H9 (cell line): Measurements from ENCODE around the gene RALY. TPM values are rescaled to one million over a fixed set of nuclear protein-coding genes. Genes with fewer than 3 reads are reported as not detected.

Experiments
- DNase-seq: peaks from one replicate; pipeline ENCODE4 v3.0.0-alpha.2; 2017
- H2AFZ ChIP-seq: one replicate; pipeline ENCODE4 v1.6.1; 2013; ENCODE audit warnings: mild to moderate bottlenecking, low read length, control low read depth, moderate library complexity
- H2AK5ac ChIP-seq: 2 replicates; pipeline ENCODE4 v1.6.1; 2013; ENCODE audit warnings: low read length, control low read depth, mixed read lengths; ENCODE audit not compliant: insufficient read length
- H2BK120ac ChIP-seq: one replicate; pipeline ENCODE4 v1.6.1; 2013; ENCODE audit warnings: low read depth, mild to moderate bottlenecking, low read length, control low read depth, inconsistent platforms; ENCODE audit not compliant: poor library complexity, severe bottlenecking
- H2BK12ac ChIP-seq: 2 replicates; pipeline ENCODE4 v1.6.1; 2013; ENCODE audit warnings: low read length, control low read depth, mixed read lengths, low read depth; ENCODE audit not compliant: insufficient read length
- H2BK15ac ChIP-seq: 2 replicates; pipeline ENCODE4 v1.6.1; 2013; ENCODE audit warnings: low read depth, low read length, control low read depth
- H2BK20ac ChIP-seq: one replicate; pipeline ENCODE4 v1.6.1; 2013; ENCODE audit warnings: low read depth, mild to moderate bottlenecking, low read length, control low read depth, inconsistent platforms; ENCODE audit not compliant: poor library complexity, severe bottlenecking
- H2BK5ac ChIP-seq: 2 replicates; pipeline ENCODE4 v1.6.1; 2013; ENCODE audit warnings: low read length, control low read depth, mixed read lengths; ENCODE audit not compliant: insufficient read length
- H3K14ac ChIP-seq: 2 replicates; pipeline ENCODE4 v1.6.1; 2013; ENCODE audit warnings: low read length, control low read depth; ENCODE audit not compliant: insufficient read depth
- H3K18ac ChIP-seq: 2 replicates; pipeline ENCODE4 v1.6.1; 2013; ENCODE audit warnings: low read depth, mild to moderate bottlenecking, mixed read lengths, low read length, control low read depth; ENCODE audit not compliant: insufficient read length
- H3K23ac ChIP-seq: 2 replicates; pipeline ENCODE4 v1.6.1; 2013; ENCODE audit warnings: low read length, control low read depth, mixed read lengths, low read depth; ENCODE audit not compliant: insufficient read length
- H3K23me2 ChIP-seq: 2 replicates; pipeline ENCODE4 v1.6.1; 2013; ENCODE audit warnings: low read depth, mild to moderate bottlenecking, mixed read lengths, low read length, control low read depth; ENCODE audit not compliant: insufficient read length, poor library complexity, severe bottlenecking
- H3K27ac ChIP-seq: 2 replicates; pipeline ENCODE4 v1.5.1; 2013; ENCODE audit warnings: low read length, control low read depth, mixed read lengths, low read depth; ENCODE audit not compliant: insufficient read length
- H3K27me3 ChIP-seq: 2 replicates; pipeline ENCODE4 v1.6.1; 2013; ENCODE audit warnings: low read length, control low read depth, inconsistent platforms; ENCODE audit not compliant: insufficient read depth
- H3K4ac ChIP-seq: 2 replicates; pipeline ENCODE4 v1.6.1; 2013; ENCODE audit warnings: low read depth, mild to moderate bottlenecking, control low read depth, inconsistent platforms, low read length, moderate library complexity
- H3K4me1 ChIP-seq: 2 replicates; pipeline ENCODE4 v1.6.1; 2013; ENCODE audit warnings: low read length, control low read depth, inconsistent platforms; ENCODE audit not compliant: insufficient read depth
- H3K4me2 ChIP-seq: 2 replicates; pipeline ENCODE4 v1.6.1; 2013; ENCODE audit warnings: low read length, control low read depth, mixed read lengths; ENCODE audit not compliant: insufficient read length, insufficient read depth
- H3K56ac ChIP-seq: 2 replicates; pipeline ENCODE4 v1.6.1; 2013; ENCODE audit warnings: low read depth, mild to moderate bottlenecking, mixed read lengths, low read length, control low read depth; ENCODE audit not compliant: insufficient read length
- H3K79me1 ChIP-seq: 2 replicates; pipeline ENCODE4 v1.6.1; 2013; ENCODE audit warnings: low read depth, mild to moderate bottlenecking, moderate library complexity, low read length, control low read depth, inconsistent platforms; ENCODE audit not compliant: insufficient read depth, poor library complexity, severe bottlenecking
- H3K79me2 ChIP-seq: 2 replicates; pipeline ENCODE4 v1.6.1; 2013; ENCODE audit warnings: low read length, control low read depth, inconsistent platforms; ENCODE audit not compliant: insufficient read depth
- H3K9ac ChIP-seq: 2 replicates; pipeline ENCODE4 v1.6.1; 2013; ENCODE audit warnings: low read length, control low read depth, mixed read lengths; ENCODE audit not compliant: insufficient read length; ENCODE audit errors: extremely low read depth
- H3K9me3 ChIP-seq: one replicate; pipeline ENCODE4 v1.6.1; 2013; ENCODE audit warnings: low read depth, low read length, inconsistent platforms; ENCODE audit not compliant: control insufficient read depth
- H3T11ph ChIP-seq: one replicate; pipeline ENCODE4 v1.6.1; 2013; ENCODE audit warnings: mild to moderate bottlenecking, low read length, control low read depth, inconsistent platforms
- H4K20me1 ChIP-seq: one replicate; pipeline ENCODE4 v1.6.1; 2013; ENCODE audit not compliant: control insufficient read depth, insufficient read length, insufficient read depth
- H4K5ac ChIP-seq: 2 replicates; pipeline ENCODE4 v1.6.1; 2013; ENCODE audit warnings: low read depth, mild to moderate bottlenecking, mixed read lengths, low read length, control low read depth; ENCODE audit not compliant: insufficient read length
- H4K8ac ChIP-seq: replicated peaks from 2 replicates; pipeline ENCODE4 v1.6.1; 2013; ENCODE audit warnings: low read length, control low read depth, mixed read lengths, low read depth; ENCODE audit not compliant: insufficient read length
- H4K91ac ChIP-seq: 2 replicates; pipeline ENCODE4 v1.6.1; 2013; ENCODE audit warnings: low read depth, mild to moderate bottlenecking, moderate library complexity, mixed read lengths, low read length, control low read depth; ENCODE audit not compliant: insufficient read length
- H3K27ac Mint-ChIP-seq, 3 experiments: 2 replicates in 2 of 3; 3 replicates in 1 of 3; pipeline ENCODE4 v1.8.0; 2020 to 2021; ENCODE audit warnings: mixed read lengths in 3 of 3, mild to moderate bottlenecking in 1 of 3, moderate library complexity in 1 of 3
- H3K27me3 Mint-ChIP-seq: 2 replicates; pipeline ENCODE4 v1.8.0; 2021; ENCODE audit warnings: low read depth, mild to moderate bottlenecking, moderate library complexity, mixed read lengths
- H3K36me3 Mint-ChIP-seq, 3 experiments: 2 replicates in 2 of 3; 3 replicates in 1 of 3; pipeline ENCODE4 v1.8.0; 2020 to 2021; ENCODE audit warnings: low read depth in 3 of 3, mixed read lengths in 3 of 3; ENCODE audit not compliant: insufficient read depth in 1 of 3
- H3K4me1 Mint-ChIP-seq, 2 experiments: 2 replicates each; pipeline ENCODE4 v1.8.0; 2020; ENCODE audit warnings: mixed read lengths in 2 of 2
- H3K4me3 Mint-ChIP-seq, 2 experiments: 2 replicates in 1 of 2; 3 replicates in 1 of 2; pipeline ENCODE4 v1.8.0; 2020 to 2021; ENCODE audit warnings: mild to moderate bottlenecking in 2 of 2, mixed read lengths in 2 of 2, moderate library complexity in 1 of 2
- H3K9me3 Mint-ChIP-seq, 2 experiments: 2 replicates in 1 of 2; 3 replicates in 1 of 2; pipeline ENCODE4 v1.8.0; 2020; ENCODE audit warnings: mild to moderate bottlenecking in 2 of 2, mixed read lengths in 2 of 2, moderate library complexity in 1 of 2
- CTCF ChIP-seq: fragments of 200-600 bp; sonication (generic); conservative IDR thresholded peaks from 3 replicates; pipeline ENCODE4 v1.8.0; 2021; ENCODE audit warnings: antibody characterized with exemption, mild to moderate bottlenecking
- WGBS: extraction: QIAGEN DNeasy Blood & Tissue Kit; methylation state at CpG from one replicate; pipeline ENCODE4 v1.1.7; 2013; ENCODE audit warnings: missing lambda C conversion rate, low lambda C conversion rate, mixed read lengths; ENCODE audit not compliant: insufficient read length; ENCODE audit errors: extremely low coverage; 5-methylcytosine and 5-hydroxymethylcytosine counted together
- total RNA-seq: library from RNA; stranded (reverse); gene quantifications from 2 replicates; pipeline ENCODE4 v1.2.1, GENCODE V29; 2021

RALY gene
- total RNA-seq, 1 experiment from 2014 or later, result 199 TPM

DNA sequence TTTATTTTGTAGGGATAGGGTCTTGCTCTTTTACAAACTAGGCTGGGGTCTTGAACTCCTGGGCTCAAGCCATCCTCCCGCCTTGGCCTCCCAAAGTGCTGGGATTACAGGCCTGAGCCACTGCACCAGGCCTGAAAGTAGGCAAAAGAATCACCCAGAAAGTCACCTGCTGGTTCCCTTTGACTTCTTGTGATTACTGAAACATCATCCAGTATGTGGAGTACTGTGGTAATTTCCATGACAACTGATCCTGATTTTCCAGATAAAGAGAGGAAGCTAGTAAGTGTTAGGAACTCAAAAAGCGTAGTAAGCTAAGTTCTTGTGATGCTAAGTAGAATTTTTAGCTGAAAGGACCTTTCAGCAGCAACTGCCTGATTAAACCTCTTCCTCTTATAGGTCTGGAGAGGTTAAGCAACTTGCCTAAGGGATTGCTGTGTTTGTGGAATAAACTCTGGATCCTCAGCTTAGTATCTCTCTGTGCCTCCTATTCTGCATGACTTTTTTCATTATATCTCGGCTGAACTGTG lies 16.8 kb downstream of the RALY start:
- H3K23ac ChIP-seq, result no peak overlapping the region
- H3K36me3 Mint-ChIP-seq, result peaks cover 1 to 7% (median 4%) of the 10 kb centered on the region in 3 experiments; a peak in 4 of 7 replicates
- no peak overlapping the region for H2AK5ac ChIP-seq
- peak overlapping the region; percentile 49 to 97 (median 94); a peak in 6 of 7 replicates for H3K27ac Mint-ChIP-seq
- H2BK20ac ChIP-seq, result no peak overlapping the region
- peaks cover 19% of the 10 kb centered on the region; the same call in 1 of the 2 replicates for H3K79me2 ChIP-seq
- no peak overlapping the region for H3K9ac ChIP-seq
- no peak overlapping the region for H3K14ac ChIP-seq
- H3K18ac ChIP-seq, result no peak overlapping the region
- H3K27me3 ChIP-seq, result no peaks in the 10 kb centered on the region
- no peak overlapping the region for H2AFZ ChIP-seq
- H3K4me3 Mint-ChIP-seq, result peak overlapping the region; percentile 21 to 49; a peak in 4 of 5 replicates
- H3K4ac ChIP-seq, result no peak overlapping the region
- H3K4me1 ChIP-seq, result peaks cover 7% of the 10 kb centered on the region; the same call in 1 of the 2 replicates
- peak overlapping the region; percentile 28 for H3K4me2 ChIP-seq
- H3T11ph ChIP-seq, result no peak overlapping the region
- no peak overlapping the region for H4K5ac ChIP-seq
- no peaks in the 10 kb centered on the region for H3K9me3 Mint-ChIP-seq
- no peak for TF ChIP-seq CTCF
- H3K4me1 Mint-ChIP-seq, result peaks cover 68 to 75% of the 10 kb centered on the region in 2 experiments
- peak; percentile 51 for DNase-seq
- H3K23me2 ChIP-seq, result no peaks in the 10 kb centered on the region
- H2BK12ac ChIP-seq, result no peak overlapping the region
- no peak overlapping the region for H4K91ac ChIP-seq
- H2BK5ac ChIP-seq, result no peak overlapping the region
- no peaks in the 10 kb centered on the region for H4K20me1 ChIP-seq
- H2BK15ac ChIP-seq, result no peak overlapping the region
- no peak overlapping the region for H4K8ac ChIP-seq
- peak overlapping the region; percentile 35 for H3K27ac ChIP-seq
- H3K79me1 ChIP-seq, result no peaks in the 10 kb centered on the region
- no CpG with 5 or more reads among the region's 3 CpGs for whole genome bisulfite sequencing
- no peaks in the 10 kb centered on the region for H3K9me3 ChIP-seq
- H2BK120ac ChIP-seq, result no peak overlapping the region
- H3K56ac ChIP-seq, result no peak overlapping the region
- H3K27me3 Mint-ChIP-seq, result no peaks in the 10 kb centered on the region
